Measurements from ENCODE around the gene DRAM1.
"Not testable (repeated sequence)": the region's sequence is repeated elsewhere in the genome, so short reads cannot be mapped to it uniquely, and the experiment has no call there.

DRAM1 gene, protein sequence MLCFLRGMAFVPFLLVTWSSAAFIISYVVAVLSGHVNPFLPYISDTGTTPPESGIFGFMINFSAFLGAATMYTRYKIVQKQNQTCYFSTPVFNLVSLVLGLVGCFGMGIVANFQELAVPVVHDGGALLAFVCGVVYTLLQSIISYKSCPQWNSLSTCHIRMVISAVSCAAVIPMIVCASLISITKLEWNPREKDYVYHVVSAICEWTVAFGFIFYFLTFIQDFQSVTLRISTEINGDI

DNA sequence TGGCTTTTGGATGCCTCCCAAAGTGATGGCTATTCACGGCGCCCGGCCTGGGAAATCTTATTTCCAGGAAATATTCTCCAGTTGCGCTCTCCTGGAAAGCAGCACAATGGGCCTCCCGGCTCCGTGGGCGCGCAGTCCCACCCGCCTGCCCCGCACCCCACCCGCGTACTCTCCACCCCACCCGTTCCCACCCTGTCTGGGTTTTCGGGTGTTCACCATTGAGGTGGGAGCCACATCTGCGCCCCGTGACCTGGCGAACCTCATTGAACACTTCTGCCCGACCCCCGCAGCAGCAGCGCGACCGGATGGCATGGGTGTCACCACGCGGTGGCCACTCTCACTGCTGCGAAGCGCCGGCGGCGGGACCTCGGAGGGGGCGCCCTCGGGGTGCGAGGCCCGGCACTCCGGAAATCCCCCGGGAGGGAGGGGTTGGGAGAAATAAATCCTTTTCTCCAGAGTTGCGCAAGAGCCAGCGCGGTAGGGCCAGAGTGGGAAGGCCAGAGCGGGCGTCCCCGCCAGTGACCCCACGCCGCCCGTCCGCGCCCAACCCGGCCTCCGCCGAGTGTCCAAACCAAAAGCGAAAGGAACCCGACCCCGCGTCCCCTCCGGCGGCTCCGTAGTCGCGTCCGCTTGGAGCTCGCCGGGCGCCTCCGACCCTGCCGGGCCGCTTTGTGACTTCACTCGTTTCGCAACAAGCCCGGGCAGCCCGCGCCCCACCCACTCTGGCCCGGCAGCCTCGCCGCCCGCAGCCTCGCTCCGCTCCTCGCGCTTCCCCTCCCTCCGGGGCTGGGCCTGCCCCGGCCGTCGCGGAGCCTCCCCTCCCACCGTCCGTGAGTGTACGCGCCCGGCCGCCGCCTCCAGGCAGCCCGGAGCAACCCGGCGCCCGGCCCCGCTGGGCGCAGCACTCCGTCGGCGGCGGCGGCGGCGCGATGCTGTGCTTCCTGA is at the start of gene DRAM1:
DRAM1 (plus strand) TSS at position 720 of the 945 bp plus-strand sequence; CDS start at position 930, 210 bp downstream.
- peak; percentile 19 for DNase-seq

DNA sequence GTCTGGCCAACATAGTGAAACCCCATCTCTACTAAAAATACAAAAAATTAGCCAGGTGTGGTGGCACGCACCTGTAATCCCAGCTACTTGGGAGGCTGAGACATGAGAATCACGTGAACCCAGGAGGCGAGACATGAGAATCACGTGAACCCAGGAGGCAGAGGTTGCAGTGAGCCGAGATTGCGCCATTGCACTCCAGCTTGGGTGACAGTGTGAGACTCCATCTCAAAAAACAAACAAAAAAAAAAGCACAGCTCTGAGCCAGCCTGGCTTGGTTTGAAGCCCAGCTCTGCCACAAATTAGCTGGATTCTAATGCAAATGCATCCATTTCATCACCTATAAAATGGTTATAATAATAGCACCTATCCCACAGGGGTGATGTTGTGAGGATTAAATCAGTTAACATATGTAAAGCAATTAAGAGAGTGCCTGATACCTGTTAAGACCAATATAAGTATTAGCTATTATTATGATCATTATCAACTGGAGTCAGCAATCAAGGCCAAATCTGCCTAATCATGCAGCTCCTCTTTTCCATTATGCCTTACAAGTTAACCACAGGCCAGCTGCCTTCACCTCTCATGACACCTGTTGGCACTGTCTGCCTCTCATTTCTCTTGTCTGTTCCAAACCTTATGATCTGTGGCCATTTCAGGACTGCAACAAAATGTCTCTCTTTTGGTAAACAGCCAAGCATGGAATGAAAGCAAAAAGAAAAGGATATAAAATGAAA is 48.8 kb upstream of the DRAM1 start:
- peak; percentile 15 for DNase-seq

DNA sequence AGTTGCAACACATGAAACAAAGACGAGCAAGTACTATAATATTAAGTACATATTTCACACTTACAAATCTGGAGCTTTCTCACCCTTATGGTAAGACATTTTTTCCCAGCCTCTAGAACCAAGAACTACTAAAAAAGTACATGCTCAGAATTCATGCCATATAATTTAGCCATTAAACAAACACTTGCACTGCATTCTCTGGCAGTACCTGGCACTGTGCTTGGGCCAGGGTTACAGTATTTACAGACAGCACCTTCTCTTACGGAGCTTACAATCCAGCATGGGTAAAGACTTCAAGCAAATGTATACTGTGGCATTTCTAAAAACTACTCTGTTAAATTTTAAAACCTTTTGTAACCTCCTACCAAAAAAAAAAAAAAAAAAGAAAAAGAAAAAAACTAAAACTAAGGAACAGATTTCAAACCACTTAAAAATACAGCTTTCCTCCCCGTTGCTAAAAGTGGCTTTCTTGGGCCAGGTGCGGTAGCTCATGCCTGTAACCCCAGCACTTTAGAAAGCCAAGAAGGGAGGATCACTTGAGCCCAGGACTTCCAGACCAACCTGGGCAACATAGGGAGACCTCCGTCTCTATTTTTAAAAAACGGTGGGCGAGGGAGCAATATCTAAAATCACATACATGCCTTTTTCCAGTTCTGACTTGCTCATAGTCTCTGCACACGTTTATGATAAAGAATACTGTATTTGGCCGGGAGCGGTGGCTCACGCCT is 47.6 kb upstream of the DRAM1 start:
- DNase-seq, result peak; percentile 60

DNA sequence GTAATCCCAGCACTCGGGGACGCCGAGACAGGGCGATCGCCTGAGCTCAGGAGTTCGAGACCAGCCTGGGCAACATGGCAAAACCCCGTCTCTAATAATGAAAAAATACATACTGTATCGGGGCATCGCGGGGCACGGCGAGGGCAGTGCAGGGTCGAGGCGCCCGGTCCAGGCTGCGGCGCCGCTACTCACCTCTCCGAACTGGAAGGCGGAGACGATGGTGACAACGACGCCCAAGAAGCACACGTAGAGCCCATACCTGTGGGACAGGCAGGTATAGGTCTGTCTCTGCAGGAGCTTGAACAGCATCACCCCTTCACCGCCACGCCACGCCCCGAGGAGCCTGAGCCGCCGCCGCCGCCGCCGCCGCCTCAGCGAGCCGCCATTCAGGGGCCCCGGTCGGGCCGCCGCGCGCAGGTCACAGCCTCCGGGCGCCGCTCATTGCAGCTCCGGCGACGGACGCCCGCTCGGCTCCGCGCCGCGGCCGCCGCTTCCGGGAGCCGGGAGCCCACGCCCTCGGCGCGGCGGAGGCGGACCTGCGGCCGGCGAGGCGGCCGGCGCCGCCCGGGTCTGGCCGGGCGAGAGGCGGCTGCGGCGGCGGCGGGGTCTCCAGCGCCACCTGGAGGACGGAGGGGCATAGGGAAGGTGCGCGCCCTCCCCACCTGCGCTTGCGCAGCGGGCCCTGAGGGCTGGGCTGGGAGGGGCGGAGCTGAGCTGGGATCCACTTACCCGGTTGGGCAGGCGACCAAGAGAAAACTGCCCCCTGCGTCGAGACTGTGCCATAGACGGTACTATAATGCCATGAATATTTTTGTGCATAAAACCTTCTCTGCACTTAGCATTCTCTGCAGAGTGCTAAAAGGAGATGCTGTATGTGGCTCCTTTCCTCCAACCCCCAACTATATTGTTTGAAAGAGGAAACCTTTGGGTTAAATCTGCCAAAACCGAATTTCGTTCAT is 46.7 kb upstream of the DRAM1 start, which contains the start of gene GNPTAB:
GNPTAB (minus strand) TSS at position 593 of the 959 bp plus-strand sequence; CDS start at position 309, 284 bp downstream.
- DNase-seq, result peak; percentile 67

DNA sequence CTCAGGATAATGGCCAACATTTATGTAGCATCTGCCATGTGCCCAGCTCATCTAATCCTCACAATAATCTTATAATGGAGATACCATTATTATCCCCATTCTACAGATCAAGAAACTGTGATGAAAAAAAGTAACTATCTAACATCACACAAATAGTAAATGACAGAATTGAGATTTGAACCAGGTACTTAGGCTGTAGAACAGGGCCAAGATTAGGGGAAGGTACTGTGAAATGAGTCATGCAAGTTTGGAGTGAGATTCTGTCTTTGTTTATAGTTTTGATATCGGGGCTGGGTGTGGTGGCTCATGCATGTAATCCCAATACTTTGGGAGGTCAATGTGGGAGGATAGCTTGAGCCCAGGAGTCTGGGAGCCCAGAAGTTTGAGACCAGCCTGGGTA is 45.4 kb upstream of the DRAM1 start:
- DNase-seq, result no peak

DNA sequence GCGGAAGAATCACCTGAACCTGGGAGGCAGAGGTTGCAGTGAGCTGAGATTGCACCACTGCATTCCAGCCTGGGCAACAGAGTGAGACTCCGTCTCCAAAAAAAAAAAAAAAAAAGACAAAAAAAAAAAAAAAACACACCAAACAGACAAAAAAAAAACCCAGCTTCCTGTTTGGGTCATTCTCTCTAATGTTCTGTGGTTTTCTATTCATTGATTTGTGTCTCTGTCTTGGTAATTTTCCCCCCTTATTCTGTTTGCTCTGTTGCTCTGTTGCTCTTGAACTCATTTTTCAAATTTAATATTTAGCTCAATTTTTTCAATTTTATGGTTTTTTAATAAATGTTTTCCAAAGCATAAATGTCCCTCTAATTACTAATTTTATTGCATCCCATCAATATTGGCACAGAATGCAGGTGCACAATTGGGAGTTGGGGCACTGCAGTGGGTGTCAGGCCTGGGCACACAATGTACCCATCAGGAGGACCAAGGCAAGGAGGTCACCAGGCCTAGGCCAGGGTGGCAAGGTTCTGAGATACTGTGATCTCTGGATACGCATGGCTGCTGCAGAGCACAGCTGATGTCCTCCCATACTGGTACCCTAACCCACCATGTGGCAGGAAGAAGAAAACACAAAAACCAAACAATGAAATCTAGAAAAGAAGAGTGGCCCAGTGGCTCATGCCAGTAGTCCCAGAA is 38.6 kb upstream of the DRAM1 start:
- no peak for DNase-seq

DNA sequence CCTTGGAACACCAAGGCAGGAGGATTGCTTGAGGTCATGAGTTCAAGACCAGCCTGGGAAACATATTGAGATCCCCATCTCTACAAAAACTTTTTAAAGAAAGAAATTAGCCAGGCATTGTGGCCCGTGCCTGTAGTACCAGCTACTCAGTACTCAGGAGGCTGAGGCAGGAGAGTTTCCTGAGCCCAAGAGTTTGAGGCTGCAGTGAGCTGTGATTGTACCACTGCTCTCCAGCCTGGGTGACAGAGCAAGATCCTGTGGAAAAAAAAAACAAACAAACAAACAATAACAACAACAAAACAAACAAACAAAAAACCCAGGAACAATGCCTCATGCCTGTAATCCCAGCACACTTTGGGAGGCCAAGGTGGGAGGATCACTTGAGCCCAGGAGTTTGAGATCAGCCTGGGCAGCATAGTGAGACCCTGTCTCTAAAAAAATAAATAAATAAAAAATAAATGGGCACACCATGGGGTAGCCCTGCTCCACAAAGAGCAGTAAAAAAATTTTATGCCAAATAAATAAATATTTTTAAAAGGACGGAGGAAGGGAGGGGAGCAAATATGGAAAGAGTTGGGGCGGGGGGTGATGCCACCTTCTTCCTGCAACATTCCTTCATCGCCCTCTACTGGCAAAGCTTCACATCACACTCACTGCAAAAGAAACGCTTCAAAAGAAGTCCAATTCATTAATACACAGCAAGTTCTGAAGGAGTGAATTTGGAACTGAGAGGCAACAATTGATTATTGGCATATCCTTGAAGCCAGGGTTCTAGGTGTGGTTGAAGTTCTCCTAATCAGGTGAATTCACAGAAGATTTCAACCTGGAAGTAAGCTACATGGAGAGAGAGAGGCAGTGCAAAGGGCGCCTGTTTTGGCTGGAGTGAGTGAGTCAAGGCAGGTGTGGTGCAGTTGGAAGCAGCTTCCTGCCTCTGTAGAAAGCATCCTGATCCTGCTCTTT is 37.8 kb upstream of the DRAM1 start:
- DNase-seq, result no peak

DNA sequence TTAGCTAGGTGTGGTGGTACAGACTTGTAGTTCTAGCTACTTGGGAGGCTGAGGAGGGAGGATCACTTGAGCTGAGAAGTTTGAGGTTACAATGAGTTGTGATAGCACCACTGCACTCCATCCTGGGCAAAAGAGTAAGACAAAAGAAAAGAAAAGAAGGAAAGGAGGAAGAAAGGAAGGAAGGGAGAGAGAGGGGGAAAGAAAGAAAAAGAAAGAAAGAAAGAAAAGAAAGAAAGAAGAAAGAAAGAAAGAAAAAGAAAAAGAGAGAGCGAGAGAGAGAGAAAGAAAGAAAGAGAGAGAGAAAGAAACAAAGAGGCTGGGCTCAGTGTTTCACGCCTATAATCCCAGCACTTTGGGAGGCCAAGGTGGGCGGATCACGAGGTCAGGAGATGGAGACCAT is 36.3 kb upstream of the DRAM1 start:
- DNase-seq, result no peak

DNA sequence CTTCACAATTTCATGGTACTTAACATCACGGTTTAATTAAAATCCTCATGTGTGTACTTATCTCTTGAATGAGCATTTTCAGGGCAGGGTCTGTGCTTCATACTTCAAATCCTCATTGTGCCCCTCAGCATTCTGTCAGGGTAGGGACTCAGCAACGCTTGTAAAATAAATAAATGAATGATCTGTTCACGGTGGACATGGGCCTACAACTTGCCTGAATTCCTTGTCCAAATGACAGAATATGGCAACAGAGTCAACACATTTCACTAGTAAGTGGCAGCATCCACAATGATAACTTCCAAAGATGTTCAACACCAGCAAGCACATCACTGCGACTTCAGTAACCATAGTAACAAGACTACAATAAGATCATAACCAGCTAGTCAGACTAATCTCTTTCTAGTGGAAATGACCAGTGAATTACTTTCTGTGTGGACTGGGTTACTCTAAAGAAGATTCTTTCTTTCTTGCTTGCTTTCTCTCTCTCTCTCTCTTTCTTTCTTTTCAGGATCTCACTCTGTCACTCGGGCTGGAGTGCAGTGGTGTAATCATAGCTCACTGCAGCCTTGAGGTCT is 32.2 kb upstream of the DRAM1 start:
- DNase-seq, result no peak

DNA sequence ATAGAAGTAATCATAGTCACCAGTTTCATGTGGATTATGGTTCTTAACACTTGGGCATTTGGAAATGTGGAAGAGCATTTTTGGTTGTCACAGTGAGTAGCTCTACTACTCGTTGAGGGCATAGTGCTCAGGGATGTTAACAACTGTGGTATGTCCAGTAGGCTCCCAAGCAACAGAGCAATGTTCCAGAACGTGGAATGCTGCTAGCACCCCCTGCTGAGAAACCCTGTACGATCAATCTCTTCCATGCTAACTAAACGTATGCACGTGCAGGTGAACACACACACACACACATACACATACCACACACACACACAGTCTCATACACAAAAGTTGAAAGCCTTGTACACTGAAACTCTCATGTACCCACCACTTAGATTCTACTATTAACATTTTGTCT is 30.1 kb upstream of the DRAM1 start:
- no peak for DNase-seq

DNA sequence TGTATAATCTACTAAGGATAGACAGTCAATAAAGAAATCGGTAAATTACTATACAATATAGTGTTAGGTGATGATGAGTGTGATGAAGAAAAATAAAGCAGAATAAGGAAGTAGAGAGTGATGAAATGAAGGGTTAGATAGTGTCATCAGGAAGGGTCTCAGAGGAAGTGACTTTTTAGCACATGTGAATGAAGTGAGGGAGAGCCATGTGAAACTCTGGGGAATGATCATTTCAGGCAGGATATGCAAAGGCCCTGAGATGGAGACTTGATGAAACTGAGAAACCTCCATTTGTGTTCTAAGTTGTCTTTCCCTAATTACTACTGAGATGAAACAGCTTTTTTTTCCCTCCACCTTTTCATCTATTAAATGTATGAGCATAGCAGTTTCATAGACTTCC is 27.2 kb upstream of the DRAM1 start:
- DNase-seq, result no peak

DNA sequence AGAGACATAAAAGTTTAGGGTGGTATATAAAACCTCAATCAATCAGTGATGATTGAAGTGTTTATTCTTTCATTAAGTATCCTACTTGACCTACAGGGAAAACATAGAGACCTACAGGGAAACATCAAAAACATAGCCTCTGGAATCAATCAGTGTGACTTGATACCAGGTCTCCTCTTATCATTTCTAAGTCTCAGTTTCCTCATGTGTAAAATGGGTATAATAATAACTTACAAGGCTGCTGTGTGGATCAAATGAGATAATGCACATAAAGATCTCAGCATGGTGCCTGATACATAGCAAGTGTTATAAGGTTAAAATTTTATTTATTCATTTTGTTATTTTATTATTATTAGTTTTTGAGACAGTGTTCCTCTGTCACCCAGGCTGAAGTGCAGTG is 24.4 kb upstream of the DRAM1 start:
- DNase-seq, result no peak

DNA sequence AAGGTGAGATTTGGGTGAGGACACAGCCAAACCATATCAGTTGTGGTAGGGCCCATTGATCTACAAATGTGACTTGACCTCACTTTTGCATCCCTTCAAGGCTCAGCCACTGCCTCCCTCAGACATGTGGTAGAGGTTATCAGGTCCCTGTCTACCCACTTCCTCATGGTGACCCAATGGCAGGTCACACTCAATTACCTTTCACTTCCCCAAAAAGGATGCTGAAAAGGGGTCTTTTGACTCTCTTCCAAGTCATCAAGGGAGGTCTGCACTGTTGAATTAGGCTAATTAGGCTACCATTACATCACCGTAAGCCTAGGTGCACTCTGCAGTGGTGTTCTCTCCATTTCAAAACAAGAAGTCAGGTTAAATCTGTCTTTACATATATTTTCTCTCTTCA is 22.6 kb upstream of the DRAM1 start:
- no peak for DNase-seq

DNA sequence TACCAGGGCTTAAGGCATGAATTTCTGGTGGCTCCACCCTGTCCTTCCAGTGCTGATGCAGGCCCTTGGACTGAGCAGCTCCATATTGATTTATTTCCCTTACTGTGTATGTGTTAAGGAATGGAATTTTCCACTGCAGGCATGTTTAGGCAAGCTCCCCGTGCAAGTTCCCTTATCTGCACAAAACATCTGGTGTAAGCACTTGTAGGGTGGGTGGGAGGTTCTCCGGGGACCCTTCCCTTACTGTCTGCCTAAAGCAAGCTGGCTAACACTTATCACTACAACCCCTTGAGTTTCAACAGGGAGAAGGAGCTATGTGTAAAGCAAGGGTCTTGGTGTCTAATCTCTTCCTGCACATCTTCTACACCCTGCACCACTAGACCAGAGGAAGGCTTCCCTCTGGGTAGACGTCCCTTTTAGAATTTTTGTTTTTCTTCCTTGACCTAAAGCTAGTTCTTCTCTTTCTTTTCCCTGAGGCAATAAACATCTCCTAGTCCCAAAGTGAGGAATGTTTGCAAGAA is 22.0 kb upstream of the DRAM1 start:
- DNase-seq, result no peak

DNA sequence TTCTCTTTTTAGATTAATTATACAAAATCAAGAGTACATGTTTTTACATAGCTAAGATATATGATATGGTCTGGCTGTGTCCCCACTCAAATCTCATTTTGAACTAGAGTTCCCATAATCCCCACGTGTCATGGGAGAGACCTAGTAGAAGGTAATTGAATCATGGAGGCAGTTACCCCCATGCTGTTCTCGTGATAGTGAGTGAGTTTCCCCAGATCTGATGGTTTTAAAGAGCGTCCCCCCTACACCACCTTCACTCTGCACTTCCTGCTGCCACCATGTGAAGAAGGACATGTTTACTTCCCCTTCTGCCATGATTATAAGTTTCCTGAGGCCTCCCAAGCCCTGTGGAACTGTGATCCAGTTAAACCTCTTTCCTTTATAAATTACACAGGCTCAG is 21.4 kb upstream of the DRAM1 start:
- no peak for DNase-seq

DNA sequence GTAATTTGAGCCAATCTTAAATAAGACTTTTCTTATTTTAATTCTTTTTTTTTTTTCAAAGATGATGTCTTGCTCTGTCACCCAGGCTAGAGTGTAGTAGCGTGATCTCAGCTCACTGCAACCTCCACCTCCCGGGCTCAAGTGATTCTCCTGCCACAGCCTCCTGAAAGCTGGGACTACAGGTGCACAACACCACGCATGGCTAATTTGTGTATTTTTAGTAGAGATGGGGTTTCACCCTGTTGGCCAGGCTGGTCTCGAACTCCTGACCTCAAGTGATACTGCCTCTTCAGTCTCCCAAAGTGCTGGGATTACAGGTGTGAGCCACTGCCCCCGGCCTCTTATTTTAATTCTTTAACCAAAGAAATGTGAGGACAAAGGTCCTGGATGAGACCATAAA is 20.8 kb upstream of the DRAM1 start:
- not testable (repeated sequence) for DNase-seq

DNA sequence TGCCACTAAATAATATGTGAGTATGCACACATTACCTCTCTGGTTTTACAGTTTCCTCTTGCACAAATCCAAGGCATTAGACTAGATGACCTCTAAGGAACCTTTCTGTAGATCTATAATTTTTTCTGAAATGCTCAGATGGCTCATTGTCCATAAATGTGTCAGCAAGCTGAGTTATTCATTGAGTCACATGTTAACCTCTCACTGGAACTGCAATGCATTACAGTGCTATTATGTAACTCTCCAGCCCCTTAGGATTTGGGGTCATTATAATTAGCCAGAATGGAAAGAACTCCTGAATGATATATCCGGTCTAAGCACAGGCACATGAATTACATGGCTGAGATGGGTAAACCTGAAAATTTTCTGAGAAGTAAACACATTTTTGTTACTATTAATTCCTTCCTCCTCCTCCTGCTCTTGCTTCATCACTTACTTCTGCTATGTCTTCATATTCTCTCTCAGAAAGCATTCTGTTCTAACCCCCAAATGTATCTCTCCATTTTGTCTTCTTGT is 20.3 kb upstream of the DRAM1 start:
- DNase-seq, result no peak

DNA sequence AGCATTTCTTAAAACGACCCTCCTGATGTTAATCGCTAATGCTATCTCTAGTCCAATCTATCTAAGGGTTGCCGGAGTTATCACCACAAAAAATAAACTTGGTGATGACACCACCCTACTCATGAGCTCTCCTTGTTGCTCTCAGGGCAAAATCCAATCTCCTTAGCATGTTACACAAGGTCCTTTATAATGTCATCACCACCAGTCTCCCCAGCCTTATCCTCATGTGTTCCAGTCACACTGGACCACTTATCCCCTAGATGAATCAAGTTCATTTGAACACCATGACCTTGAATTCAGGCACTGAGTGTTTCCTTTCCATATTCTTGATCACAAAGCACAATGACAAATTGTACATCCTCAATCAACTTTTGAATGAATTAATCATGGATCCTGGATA is 19.0 kb upstream of the DRAM1 start:
- no peak for DNase-seq
